ENCODE results near the gene ZNF774. TPM values are rescaled to one million over a fixed set of nuclear protein-coding genes. Genes with fewer than 3 reads are reported as not detected.

The ZNF774 gene
- total and polyA plus RNA-seq, 2 of the 8 experiments (the other 6 are each of a cell fraction or from before 2014, with no cell fraction given), result 0.82 to 2.6 TPM

DNA sequence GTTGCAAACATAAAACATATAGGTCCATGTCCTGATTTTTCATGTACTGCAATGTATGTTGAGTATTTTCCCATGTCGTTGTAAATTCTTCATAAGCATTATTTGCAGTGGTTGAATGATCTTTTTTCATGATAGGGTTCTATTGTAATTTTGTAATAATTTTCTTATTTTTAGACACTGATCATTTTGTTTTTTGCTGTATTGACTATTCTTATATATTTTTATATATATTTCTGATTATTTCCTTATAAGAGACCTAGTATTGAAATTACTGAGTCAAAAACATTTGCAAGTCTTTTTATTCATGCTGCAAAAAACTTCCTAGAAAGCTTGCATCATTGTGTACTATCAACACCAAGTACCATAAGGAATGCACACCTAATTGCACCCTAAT, 31.2 kb upstream of the ZNF774 start (continued):
- TF ChIP-seq, protein P1, sequence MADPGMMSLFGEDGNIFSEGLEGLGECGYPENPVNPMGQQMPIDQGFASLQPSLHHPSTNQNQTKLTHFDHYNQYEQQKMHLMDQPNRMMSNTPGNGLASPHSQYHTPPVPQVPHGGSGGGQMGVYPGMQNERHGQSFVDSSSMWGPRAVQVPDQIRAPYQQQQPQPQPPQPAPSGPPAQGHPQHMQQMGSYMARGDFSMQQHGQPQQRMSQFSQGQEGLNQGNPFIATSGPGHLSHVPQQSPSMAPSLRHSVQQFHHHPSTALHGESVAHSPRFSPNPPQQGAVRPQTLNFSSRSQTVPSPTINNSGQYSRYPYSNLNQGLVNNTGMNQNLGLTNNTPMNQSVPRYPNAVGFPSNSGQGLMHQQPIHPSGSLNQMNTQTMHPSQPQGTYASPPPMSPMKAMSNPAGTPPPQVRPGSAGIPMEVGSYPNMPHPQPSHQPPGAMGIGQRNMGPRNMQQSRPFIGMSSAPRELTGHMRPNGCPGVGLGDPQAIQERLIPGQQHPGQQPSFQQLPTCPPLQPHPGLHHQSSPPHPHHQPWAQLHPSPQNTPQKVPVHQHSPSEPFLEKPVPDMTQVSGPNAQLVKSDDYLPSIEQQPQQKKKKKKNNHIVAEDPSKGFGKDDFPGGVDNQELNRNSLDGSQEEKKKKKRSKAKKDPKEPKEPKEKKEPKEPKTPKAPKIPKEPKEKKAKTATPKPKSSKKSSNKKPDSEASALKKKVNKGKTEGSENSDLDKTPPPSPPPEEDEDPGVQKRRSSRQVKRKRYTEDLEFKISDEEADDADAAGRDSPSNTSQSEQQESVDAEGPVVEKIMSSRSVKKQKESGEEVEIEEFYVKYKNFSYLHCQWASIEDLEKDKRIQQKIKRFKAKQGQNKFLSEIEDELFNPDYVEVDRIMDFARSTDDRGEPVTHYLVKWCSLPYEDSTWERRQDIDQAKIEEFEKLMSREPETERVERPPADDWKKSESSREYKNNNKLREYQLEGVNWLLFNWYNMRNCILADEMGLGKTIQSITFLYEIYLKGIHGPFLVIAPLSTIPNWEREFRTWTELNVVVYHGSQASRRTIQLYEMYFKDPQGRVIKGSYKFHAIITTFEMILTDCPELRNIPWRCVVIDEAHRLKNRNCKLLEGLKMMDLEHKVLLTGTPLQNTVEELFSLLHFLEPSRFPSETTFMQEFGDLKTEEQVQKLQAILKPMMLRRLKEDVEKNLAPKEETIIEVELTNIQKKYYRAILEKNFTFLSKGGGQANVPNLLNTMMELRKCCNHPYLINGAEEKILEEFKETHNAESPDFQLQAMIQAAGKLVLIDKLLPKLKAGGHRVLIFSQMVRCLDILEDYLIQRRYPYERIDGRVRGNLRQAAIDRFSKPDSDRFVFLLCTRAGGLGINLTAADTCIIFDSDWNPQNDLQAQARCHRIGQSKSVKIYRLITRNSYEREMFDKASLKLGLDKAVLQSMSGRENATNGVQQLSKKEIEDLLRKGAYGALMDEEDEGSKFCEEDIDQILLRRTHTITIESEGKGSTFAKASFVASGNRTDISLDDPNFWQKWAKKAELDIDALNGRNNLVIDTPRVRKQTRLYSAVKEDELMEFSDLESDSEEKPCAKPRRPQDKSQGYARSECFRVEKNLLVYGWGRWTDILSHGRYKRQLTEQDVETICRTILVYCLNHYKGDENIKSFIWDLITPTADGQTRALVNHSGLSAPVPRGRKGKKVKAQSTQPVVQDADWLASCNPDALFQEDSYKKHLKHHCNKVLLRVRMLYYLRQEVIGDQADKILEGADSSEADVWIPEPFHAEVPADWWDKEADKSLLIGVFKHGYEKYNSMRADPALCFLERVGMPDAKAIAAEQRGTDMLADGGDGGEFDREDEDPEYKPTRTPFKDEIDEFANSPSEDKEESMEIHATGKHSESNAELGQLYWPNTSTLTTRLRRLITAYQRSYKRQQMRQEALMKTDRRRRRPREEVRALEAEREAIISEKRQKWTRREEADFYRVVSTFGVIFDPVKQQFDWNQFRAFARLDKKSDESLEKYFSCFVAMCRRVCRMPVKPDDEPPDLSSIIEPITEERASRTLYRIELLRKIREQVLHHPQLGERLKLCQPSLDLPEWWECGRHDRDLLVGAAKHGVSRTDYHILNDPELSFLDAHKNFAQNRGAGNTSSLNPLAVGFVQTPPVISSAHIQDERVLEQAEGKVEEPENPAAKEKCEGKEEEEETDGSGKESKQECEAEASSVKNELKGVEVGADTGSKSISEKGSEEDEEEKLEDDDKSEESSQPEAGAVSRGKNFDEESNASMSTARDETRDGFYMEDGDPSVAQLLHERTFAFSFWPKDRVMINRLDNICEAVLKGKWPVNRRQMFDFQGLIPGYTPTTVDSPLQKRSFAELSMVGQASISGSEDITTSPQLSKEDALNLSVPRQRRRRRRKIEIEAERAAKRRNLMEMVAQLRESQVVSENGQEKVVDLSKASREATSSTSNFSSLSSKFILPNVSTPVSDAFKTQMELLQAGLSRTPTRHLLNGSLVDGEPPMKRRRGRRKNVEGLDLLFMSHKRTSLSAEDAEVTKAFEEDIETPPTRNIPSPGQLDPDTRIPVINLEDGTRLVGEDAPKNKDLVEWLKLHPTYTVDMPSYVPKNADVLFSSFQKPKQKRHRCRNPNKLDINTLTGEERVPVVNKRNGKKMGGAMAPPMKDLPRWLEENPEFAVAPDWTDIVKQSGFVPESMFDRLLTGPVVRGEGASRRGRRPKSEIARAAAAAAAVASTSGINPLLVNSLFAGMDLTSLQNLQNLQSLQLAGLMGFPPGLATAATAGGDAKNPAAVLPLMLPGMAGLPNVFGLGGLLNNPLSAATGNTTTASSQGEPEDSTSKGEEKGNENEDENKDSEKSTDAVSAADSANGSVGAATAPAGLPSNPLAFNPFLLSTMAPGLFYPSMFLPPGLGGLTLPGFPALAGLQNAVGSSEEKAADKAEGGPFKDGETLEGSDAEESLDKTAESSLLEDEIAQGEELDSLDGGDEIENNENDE (IDR thresholded peaks at IDR 0.05; ENCODE audit: insufficient replicate concordance, low read length), result no peak
- TF ChIP-seq SP2 (IDR thresholded peaks at IDR 0.05; ENCODE audit: low read length) (no peak), SP1 (IDR thresholded peaks at IDR 0.05; ENCODE audit: low read depth, low read length) (no peak), KDM4A (IDR thresholded peaks at IDR 0.05; ENCODE audit: low read depth, low read length, severe bottlenecking) (no peak), SIX5 (IDR thresholded peaks at IDR 0.05; ENCODE audit: low read depth, low read length) (no peak), POLR2A (IDR thresholded peaks at IDR 0.05; ENCODE audit: control extremely low read depth in 1 of 2, low read depth in 2 of 2, low read length in 2 of 2) (no peak), HDAC2 (IDR thresholded peaks at IDR 0.05; ENCODE audit: borderline replicate concordance in 1 of 2, low read depth in 2 of 2, low read length in 2 of 2) (no peak), CTBP2 (IDR thresholded peaks at IDR 0.05; ENCODE audit: borderline replicate concordance, insufficient read depth, insufficient read length, low read length) (no peak), TEAD4 (IDR thresholded peaks at IDR 0.05; ENCODE audit: low read depth, low read length) (no peak)

Measured in H1 (cell line).